OCI-LY3 (cell line): ENCODE data around the gene CYP4A22.

Experiments
- CTCF ChIP-seq: fragments of 200-600, 300-600 bp; sonication (generic); IDR thresholded peaks from 2 replicates; pipeline ENCODE4 v1.5.1; 2014; ENCODE audit warnings: antibody characterized with exemption, low read length, low read depth
- EZH2phosphoT487 ChIP-seq: fragments of 200-600 bp; shearing (Covaris generic); IDR thresholded peaks from 2 replicates; pipeline ENCODE4 v1.6.1; 2018; ENCODE audit warnings: antibody characterized with exemption, mixed run types, low read depth

DNA sequence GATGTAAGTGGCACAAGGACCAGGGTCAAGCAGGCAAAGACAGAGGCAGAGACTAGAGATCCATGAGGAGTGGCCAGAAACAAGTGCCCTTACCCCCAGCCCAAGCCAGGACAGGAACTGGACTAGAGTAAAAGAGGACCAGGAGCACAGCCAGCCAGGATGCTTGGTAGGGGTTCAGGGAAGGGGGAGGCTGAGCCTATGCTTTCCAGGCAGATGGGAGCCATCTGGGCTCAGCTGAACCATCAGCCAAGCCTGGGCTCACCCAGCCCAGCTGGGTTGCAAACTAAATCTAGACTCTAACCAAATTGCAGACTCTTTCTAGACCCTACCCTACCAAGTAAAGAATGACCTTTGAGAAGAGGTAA is 37.4 kb downstream of the CYP4A22 start:
- TF ChIP-seq CTCF (no peak), EZH2phosphoT487 (no peak)
